Measurements from ENCODE around the gene MRPL42. TPM values are rescaled to one million over a fixed set of nuclear protein-coding genes. Genes with fewer than 3 reads are reported as not detected.

MRPL42 gene
- total and polyA plus RNA-seq, 2 experiments from 2014 or later = 195 to 269 TPM

- no peak for TF ChIP-seq ZNF462 (CRISPR knock-in tag; IDR thresholded peaks at IDR 0.05)
Observed at GRCh38 chr12:93427779-93428564, 39.3 kb upstream of the MRPL42 start (continued).

- Histone ChIP-seq H4K20me1 (replicated peaks; ENCODE audit: insufficient read depth) (peaks cover 98% of the 10 kb centered on the region), H3F3A (replicated peaks; ENCODE audit: low read depth) (no peaks in the 10 kb centered on the region), H2AFZ (no peak overlapping the region), H3K4me3 (no peak overlapping the region), H3K9me2 (ENCODE audit: insufficient read depth) (no peaks in the 10 kb centered on the region), H3K4me2 (no peak overlapping the region), H3K27ac (ENCODE audit: low read depth) (no peak overlapping the region; the same call in 1 of the 2 replicates), H3K4me1 (ENCODE audit: insufficient read depth) (peaks cover 28% of the 10 kb centered on the region), H3K79me2 (replicated peaks; ENCODE audit: insufficient read depth) (peaks cover 100% of the 10 kb centered on the region), H3K27me3 (ENCODE audit: insufficient read depth) (no peaks in the 10 kb centered on the region), H3K36me3 (ENCODE audit: insufficient read depth) (no peaks in the 10 kb centered on the region)
- Mint-ChIP-seq H3K36me3 (ENCODE audit: low read depth) (peaks cover 2% of the 10 kb centered on the region; the same call in 1 of the 3 replicates), H3K27me3 (ENCODE audit: insufficient read depth, low read depth, poor library complexity) (peaks cover 2% of the 10 kb centered on the region), H3K9me3 (no peaks in the 10 kb centered on the region), H3K4me1 (peaks cover 40% of the 10 kb centered on the region), H3K27ac (no peak overlapping the region), H3K4me3 (no peak overlapping the region)
- DNase-seq (ENCODE audit: low spot score) (no peak), ATAC-seq (no peak)
- TF ChIP-seq CREB1 (CRISPR knock-in tag; IDR thresholded peaks at IDR 0.05; ENCODE audit: low read depth) = no peak
- TF ChIP-seq ZNF114 (CRISPR knock-in tag; IDR thresholded peaks at IDR 0.05) = no peak
- no peak for TF ChIP-seq ZNF462 (CRISPR knock-in tag; IDR thresholded peaks at IDR 0.05)
- TF ChIP-seq ZNF331 (CRISPR knock-in tag; IDR thresholded peaks at IDR 0.05; ENCODE audit: low read depth) = no peak
- no peak for TF ChIP-seq EZH2 (IDR thresholded peaks at IDR 0.05; ENCODE audit: low read depth, unreplicated experiment)
- TF ChIP-seq NANOG (IDR thresholded peaks at IDR 0.05; ENCODE audit: borderline replicate concordance) = no peak
- TF ChIP-seq STAT1 (IDR thresholded peaks at IDR 0.05; ENCODE audit: unreplicated experiment) = no peak
- TF ChIP-seq ETS1 (IDR thresholded peaks at IDR 0.05) = no peak
Observed at GRCh38 chr12:93429448-93429847, 37.9 kb upstream of the MRPL42 start.

Measured in GM23338 (cell line).